Stimulated activated naive CD8-positive, alpha-beta T cell treated with anti-CD3 and anti-CD28 coated beads, Interleukin-15, Interleukin-2, amounts not matched to agents 100 U/mL and 50 U/mL, for 24 hours (primary cell): Measurements from ENCODE around the gene MICAL2.

Experiments
- ATAC-seq: fragments of 150-1000 bp; cut with Tn5 transposase; one replicate; pipeline ENCODE4 v1.10.0; 2021
- DNase-seq: peaks from one replicate; pipeline ENCODE4 v3.0.0; 2021

The MICAL2 gene

GRCh38 chr11:12099132-12099873 lies 11.1 kb upstream of the MICAL2 start:
- no peak for DNase-seq
- ATAC-seq: no peak

DNA sequence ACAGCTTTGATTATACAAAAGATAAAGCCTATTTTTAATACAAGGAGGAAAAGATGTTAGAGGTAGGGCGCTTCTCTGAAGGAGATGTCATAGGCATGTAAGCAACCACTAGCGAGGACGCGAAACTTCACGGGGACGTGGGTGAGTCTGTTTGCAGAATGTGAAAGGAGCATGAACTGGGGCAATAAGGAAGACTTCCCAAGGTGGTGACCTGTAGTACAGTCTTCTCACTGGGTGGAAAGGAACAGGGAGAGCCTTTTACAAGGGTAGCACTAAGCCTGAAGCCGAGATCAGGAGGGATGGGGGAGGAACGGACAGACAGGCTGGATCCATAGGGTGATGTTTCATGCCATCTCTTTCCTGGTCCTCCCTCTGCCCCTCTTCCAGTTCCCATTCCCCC lies 10.0 kb upstream of the MICAL2 start:
- ATAC-seq (no peak), DNase-seq (no peak)

- no peak for DNase-seq
These were observed 9.5 kb upstream of the MICAL2 start for GRCh38 chr11:12100841-12101242.

GRCh38 chr11:12101318-12101717 lies 9.1 kb upstream of the MICAL2 start:
- no peak for ATAC-seq

More at GRCh38 chr11:12100841-12101242, 9.5 kb upstream of the MICAL2 start:
- no peak for ATAC-seq

GRCh38 chr11:12102588-12103410 lies 7.6 kb upstream of the MICAL2 start:
- ATAC-seq (no peak), DNase-seq (no peak)

More at GRCh38 chr11:12101318-12101717, 9.1 kb upstream of the MICAL2 start:
- DNase-seq: no peak

GRCh38 chr11:12103411-12104225 lies 6.8 kb upstream of the MICAL2 start:
- ATAC-seq (no peak), DNase-seq (no peak)

GRCh38 chr11:12105471-12105870 lies 4.9 kb upstream of the MICAL2 start:
- DNase-seq: no peak
- no peak for ATAC-seq

- ATAC-seq (no peak), DNase-seq (no peak)
These were observed 4.3 kb upstream of the MICAL2 start for GRCh38 chr11:12106101-12106500.

DNA sequence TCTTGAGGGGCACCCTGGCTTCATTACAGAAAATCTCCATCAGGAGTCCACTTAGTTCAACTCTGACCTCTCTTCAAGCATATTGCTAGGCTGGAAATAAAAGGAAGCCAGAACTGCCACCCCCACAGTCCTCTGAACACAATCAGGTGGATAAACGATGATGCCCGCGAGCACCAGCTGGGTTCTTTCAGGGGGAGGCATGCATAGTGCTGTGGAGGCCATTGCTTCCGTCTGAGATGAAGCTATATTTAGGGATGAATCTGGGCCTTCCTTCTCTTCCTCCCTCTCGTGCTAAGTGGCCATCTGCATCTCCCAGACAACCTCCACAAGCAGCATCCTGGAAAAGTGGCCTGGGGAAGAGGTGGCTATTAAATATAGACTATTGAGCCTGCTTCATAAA lies 3.9 kb upstream of the MICAL2 start:
- DNase-seq (no peak), ATAC-seq (no peak)

DNA sequence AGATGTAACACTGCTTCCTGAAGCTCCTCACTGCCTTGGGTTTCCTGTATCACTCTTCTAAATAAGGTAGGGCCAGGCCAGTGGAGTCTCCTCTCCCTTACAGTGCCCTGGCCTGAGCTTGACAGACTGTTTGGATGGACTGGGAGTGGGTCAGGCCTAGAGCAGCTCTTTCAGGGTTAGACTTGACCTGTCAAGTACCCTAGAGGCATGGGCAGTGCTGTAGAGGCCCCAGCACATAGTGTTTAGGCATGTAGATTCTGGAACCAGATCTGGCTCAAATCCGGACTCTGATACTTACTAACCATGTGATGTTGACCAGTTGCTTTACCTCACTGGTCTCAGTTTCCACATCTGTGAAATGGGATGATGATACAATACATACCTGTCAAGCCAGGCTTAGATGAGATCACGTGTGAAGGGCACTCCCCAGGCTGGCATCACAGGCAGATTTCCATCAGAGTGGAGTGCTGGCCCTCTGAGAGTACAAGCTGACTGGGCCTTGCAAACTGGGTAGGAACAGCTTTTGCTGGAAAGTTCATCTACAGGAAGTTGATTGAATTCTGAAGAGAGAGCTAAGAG lies 1.4 kb upstream of the MICAL2 start:
- DNase-seq (no peak), ATAC-seq (no peak)

- DNase-seq (peak; percentile 37), ATAC-seq (peak; percentile 34)
These were observed 696 bp upstream of the MICAL2 start for GRCh38 chr11:12109591-12110196.

DNA sequence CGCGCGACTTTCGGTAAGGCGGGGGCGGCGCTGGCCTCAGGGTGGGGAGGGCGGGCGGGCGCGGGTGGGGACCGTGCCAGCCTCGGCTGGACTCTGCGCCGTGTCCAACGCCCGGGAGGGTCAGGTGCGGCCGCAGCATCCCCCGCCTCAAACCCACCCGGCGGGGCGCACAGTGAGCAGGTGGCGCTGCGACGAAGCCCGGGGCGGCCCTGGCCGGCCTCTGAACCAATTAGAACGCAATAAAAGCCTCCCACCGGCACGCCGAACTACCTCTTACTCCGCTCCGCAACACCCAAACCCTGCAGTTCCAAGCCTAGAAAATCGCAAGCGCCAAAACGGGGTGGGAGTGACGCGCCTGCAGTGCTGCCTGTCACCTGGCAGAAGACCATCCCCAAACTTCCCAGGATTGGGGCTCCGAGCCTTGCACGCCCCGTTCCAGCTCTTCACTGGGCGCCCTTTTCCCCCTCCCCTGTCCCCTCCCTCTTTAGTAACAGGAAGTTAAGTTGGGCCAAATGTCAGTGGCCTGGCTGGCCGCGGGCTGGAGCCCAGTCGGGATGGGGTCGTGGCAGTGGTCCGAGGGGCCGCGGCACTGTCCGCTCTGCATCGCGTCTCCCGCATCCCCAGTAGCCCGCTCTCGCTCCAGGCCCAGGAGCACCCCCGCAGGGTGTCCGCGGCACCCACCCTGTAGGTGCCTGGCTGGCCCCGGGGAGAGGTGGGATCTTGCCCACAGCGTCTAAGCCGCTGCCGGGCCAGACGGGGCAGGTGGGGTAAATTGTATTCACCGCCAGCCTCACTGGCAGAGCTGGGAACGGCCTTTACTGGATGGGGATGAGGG lies 541 bp downstream of the MICAL2 start:
- ATAC-seq (peak; percentile 19), DNase-seq (peak; percentile 45)

DNA sequence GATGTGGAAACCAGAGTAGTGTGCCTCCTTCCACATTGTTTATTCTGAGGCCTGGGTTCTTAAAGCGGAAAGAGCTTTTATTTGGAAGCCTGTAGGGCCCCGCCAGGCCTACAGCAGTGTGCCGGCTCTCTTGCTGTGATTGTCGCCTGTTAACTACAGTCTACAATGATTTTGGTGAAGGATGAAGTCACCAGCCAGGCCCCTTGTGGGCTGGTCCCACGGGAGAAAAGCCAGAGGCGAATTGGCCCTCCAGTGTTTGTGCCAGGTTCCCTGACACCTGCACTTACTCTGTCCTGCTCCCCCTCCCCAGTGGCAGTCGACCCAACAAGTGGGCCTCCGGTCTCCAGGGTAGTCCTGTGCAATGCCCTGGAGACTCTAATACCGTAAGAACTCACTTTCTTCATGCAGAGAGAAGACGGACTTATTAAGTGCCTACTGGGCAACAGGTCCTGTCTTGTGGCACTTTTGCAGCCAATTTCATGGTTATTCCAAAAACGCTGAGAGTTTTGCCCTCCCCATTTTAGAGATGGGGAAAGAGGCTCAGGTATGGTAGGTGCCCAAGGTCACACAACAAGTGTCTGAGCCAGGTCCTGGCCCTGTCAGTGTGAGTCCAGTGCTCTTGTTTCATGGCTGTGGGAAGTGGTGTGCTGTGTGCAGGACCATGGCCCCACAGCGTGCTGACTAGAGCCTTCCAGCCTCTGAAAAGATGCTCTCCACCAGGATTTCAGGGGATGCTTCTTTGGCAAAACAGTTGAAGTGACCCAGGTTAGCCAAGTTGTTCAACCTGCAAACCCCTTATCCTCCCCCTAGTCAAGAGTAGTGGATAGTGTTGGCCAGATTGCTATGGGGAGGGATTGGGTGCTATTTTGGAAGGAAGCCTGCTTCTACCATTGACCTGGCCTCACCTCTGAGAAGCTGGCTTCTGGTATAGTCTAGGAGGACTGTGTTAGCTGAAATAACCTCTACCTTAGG lies 1.4 kb downstream of the MICAL2 start:
- no peak for ATAC-seq

DNA sequence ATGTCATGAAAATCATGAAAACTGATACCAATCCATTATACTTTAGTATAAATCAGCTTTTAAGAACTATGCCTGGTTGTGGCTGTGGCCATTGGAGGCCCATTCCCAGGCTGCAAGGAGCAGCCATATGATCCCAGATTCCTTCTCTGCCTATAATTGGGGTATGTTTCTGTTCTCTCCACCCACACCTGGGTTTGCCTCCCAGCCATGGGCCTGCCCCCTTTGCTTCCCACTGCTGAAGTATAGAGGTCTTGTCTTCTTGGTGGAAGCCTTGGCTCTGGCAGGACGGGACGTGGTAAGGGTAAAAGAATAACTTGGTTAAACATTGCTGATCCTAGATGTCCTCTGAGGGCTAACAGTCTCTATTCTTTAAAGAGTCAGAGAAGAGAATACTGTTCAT lies 2.4 kb downstream of the MICAL2 start:
- DNase-seq (no peak), ATAC-seq (no peak)

More for the DNA sequence above, 1.4 kb downstream of the MICAL2 start:
- no peak for DNase-seq

DNA sequence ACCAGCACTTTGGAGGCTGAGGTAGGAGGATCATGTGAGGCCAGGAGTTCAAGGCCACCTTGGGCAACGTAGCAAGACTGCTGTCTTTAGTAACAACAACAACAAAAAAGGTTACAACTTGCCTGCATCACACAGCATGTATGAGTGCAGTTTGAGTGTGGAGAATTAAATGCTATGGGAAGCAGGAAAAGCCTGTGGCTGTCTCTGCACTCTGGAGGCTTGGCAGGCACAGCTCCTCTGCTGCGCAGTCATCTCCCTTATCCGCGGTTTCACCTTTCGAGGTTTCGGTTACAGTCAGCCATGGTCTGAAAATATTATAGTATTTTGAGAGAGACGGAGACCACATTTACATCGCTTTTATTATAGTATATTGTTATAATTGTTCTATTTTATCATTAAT lies 2.9 kb downstream of the MICAL2 start:
- DNase-seq (no peak), ATAC-seq (no peak)

DNA sequence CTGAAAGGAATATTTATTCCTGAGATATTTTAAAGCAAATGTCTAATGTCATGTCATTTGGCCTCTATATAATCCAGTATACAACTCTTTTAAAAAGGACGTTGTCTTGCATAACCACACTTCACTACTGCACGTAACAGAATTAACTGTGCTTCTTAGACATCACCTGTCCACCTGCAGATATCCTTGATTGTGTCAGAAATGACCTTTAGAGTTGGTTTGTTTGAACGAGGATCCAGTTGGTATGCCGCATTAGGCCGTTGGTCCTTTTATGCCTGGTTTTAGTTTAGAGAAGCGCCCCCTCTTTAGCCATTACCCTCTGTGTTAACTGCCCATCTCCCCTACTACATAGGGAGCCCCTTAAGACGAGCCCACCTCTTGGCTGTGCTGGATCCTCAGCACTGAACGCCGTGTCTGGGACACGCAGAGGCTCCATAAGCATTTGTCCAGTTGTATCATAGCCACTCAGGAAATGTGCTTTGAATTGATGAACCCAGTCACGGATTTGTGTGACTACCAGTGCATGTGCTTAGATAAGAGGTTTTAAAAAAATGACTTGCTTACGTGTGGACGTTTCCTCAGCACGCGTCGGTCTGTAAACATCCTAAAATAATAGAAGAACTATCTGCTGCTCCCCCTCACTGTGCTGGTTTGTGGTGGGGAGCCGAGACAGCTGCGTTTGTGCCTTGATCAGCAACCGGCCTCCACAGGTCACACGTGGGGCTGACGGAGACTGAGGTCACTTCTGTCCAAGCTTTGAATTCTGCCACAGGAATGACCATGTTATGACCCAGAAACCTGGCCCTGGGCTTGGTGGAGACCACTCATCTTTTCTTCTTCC lies 4.0 kb downstream of the MICAL2 start:
- ATAC-seq (no peak), DNase-seq (no peak)

DNA sequence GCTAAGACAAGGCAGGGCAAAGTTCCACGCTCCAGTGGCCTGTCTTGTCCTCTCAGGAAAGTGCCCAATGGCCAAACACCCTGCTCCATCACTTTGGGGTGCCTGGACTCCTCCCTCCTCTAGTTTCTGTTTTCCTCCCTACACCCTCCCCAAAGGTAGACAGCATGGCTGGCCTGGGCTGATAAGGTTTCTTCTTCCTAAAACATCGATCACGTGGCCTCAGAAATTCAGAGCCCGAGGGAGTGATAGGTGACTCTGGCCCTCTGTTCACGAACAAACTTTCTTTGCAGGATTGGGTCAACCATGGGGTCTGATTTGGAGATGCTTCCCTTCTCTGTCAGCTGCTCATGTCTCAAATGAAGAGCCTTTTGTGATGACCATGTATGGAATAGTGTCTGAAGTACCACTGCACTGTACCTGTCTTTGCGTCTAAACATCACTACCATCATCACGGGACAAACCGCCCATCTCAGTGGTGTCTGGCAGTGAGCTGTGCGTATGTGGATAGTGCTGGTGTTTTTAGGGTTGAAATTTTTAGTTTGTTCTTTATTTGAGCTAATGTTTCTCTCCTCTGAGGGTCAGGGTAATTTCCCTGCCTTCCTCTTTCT lies 6.1 kb downstream of the MICAL2 start:
- no peak for ATAC-seq
- DNase-seq: no peak

DNA sequence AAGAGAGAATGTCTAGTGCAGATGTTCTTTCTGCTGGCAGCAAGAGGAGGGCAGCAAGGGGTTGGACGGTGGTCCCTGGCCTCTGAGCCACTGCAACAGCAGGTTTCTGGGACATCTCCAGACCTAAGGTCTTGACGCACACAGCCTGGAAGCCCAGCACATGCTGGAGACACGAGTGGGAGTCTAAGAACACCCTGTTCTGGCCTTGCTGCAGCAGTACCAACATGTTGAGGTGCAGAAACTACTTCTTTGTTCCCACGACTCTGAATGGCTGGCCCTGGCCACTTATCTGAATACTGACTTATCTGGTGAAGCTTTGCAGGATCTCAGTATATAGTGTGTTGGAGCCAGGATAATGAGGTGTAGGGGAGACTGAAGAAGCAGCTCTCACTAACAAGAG lies 6.8 kb downstream of the MICAL2 start:
- DNase-seq: no peak
- ATAC-seq: no peak
